ENCODE results near the gene ZP3.
"Not testable (repeated sequence)": the region's sequence is repeated elsewhere in the genome, so short reads cannot be mapped to it uniquely, and the experiment has no call there.

ZP3 gene

DNA sequence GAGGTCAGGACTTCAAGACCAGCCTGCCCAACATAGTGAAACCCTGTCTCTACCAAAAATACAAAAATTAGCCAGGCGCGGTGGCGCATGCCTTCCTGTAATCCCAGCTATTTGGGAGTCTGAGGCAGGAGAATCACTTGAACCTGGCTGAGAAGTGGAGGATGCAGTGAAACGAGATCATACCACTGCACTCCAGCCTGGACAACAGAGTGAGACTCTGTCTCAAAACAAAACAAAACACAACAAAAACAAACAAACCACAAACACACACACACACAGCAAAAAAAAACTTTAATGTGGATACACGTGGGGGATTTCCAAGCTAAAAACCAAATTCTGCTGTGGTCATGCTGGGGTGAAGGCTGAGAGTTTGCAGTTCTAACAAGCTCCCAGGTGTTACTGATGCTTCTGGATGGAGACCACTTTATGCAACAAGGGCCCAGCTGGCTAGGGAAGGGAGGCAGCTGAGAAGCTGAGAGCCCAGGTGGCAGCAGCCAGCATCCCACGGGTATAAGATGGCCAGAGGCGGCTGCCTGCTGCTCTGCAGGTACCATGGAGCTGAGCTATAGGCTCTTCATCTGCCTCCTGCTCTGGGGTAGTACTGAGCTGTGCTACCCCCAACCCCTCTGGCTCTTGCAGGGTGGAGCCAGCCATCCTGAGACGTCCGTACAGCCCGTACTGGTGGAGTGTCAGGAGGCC, at the start of gene ZP3:
Gene ZP3 (plus strand): TSS at position 538 of the 699 bp plus-strand sequence. CDS start 15 bp downstream, at position 553.
- DNase-seq: peak; percentile 36

DNA sequence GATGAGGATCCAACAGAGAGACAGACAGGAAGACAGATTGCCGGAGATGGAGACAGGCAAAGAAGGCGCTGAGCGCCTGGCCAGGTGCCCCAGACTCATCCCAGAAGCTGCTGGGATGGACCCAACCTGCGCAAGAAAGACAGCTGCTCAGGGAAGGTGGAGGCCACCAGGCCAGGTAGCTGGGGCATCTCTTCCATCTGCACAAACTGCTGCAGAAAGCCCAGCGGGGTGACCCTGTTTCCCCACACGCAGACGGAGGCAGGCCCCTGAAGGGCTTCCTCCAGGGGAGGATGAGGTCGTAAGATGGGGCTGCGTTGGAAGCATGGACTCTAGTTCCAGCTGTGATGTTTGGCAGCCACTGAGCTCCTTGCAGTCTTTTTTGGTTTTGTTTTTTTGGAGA, 49.5 kb upstream of the ZP3 start:
- DNase-seq: no peak

DNA sequence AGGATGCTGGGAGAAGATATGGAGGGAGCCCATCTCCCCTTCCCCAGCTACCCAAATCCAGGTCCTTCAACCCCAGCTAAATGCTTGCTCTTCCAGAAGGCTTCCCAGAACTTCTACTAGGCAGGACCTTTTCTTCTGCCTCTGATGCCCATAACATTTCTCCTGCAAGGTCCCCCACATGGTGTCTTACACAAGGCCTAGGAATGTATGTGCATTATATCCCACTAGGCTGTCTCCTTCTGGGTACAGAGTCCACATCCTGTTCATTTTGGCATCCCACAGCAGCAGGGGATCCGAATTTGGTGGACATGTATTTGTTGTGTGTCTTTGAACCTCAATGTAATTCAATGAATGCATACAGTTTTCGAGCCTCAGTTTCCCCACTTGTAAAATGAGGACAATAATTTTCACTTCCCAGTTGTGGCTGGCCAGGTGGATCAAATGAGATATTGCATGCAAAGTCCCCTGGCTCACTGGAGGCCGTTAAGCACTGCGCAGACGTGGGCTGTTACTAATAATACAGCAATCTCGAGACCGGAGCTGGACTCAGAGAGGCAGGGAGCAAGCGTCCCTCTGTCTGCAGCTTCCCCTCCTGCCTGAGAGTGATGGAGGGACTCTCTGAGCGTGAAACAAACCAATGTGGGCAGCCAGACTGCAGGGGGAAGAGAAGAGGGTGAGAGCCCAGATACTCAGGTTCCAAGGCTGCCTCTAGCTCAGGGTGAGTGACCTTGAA, 47.4 kb upstream of the ZP3 start:
- no peak for DNase-seq

DNA sequence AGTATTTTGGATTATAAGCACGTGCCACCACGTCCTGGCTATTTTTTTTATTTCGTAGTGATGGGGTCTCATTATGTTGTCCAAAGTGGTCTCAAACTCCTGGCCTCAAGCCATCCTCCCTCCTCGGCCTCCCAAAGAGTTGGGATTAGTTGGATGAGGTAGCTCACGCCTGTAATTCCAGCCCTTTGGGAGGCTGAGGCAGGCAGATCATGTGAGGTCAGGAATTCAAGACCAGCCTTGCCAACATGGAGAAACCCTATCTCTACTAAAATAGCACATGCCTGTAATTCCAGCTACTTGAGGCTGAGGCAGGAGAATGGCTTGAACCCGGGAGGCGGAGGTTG, 44.2 kb upstream of the ZP3 start:
- DNase-seq: no peak

DNA sequence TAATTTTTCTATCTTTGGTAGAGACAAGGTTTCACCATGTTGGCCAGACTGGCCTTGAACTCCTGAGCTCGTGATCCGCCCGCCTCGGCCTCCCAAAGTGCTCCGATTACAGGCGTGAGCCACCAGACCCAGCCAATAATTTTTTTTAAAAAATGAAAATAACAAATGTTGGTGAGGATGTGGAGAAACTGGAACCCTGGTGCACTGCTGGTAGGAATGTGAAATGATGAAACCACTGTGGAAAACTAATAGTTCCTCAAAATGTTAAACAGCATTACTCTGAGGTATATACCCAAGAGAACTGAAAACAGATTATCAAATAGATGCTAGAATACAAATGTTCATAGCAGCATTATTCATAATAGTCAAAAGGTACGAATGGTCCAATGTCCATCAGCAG, 42.9 kb upstream of the ZP3 start:
- no peak for DNase-seq

DNA sequence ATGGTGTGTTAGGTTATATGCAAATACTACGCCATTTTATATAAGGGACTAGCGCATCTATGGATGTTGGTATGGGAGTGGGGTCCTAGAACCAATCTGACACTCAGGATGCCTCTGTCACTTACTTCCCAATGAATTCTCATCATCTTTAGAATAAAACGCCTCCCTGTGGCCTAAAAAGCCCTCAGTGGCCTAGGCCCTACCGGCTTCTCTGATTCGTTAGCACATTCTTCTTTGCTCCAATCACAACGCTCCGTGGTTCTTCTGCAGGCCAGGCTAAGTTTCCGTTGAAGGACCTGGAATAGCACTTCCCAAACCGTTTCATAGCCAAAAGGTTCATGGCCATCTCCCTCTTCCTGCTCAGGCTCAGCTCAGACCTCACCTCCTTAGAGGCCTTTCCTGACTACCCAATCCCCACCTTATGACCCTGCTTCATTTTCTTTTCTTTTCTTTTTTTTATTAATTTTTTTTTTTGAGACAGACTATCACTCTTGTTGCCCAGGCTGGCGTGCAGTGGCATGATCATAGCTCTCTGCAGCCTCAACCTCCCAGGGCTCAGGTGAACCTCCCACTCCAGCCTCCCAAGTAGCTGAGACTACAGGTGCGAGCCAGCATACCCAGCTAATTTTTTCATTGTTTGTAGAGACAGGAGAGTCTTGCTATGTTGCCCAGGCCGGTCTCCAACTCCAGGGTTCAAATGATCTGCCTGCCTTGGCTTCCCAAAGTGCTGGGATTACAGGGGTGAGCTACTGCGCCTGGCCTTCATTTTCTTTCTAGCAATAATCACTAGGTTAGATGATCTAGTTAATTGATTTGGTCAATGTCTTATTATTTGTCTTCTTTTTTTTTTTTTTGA, 41.4 kb upstream of the ZP3 start:
- DNase-seq: no peak

DNA sequence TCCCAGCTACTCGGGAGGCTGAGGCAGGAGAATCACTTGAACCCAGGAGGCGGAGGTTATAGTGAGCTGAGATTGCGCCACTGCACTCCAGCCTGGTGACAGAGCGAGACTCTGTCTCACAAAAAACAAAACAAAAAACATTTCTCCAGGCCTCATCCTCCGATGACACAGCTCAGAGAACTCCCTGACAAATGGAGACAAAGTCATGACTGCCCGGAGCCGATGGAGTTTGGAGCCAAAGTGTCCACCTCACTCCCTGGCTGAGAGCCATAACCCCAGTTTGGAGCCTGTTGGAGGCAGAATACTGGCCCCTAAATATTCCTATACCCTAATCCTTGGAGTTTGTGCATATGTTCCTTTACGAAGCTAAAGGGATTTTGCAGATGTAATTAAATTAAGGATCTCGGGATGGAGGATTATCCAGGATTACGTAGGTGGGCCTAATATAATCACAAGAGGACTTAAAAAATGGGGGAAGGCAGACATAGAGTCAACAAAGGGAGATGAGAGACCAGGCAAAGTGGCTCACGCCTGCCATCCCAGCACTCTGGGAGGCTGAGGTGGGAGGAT, 38.0 kb upstream of the ZP3 start:
- no peak for DNase-seq

DNA sequence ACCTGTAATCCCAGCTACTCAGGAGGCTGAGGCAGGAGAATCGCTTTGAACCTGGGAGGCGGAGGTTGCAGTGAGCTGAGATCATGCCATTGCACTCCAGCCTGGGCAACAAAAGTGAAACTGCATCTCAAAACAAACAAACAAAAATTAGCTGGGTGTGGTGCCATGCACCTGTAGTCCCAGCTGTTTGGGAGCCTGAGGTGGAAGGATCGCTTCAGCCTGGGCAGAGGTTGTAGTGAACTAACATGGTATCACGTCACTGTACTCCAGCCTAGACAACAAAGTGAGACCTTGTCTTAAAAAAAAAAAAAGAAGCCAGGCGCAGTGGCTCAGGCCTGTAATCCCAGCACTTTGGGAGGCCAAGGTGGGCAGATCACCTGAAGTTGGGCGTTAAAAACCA, 37.0 kb upstream of the ZP3 start:
- DNase-seq: not testable (repeated sequence)

DNA sequence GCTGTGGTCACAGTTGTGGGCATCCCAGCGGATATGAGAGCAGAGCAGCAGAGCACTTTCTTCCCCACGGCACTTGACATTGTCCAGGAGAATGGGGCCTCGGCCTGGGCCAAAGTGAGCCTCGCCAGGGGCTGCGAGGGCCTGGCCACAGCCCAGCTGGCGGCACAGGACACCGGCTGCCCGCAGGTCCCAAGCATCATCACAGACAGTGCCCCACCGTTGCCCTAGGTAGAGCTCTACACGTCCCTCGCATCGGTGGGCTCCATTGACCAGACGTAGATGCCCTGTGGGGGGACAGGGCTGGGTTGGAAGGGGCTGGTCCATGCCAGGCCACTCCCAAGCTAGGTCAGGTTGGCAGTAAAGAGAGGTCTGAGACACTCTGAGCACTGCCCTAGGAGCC, 34.7 kb upstream of the ZP3 start:
- no peak for DNase-seq

DNA sequence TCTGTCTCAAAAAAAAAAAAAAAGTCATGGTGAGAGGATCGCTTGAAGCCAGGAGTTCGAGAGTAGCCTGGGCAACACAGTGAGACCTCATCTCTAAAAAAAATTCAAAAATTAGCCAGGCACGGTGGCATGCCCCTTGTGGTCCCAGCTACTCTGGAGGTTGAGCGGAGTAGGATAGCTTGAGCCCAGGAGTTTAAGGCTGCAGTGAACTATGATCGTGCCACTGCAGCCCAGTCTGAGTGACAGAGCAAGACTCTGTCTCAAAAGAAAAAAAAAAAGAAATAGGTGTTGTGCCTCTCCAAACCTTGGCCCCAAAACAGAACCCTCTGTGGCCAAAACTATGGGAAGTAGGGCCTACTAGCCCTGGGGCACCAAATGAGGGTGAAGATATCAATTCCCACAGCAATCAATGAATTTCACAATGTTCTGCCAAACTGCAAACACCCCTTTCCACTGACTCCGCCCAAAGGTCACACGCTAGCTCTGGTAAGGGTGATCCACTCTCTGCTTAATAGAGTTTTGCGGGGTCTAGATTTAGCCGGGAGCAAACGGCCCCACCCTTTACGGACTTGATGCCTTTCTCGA, 32.1 kb upstream of the ZP3 start:
- no peak for DNase-seq

DNA sequence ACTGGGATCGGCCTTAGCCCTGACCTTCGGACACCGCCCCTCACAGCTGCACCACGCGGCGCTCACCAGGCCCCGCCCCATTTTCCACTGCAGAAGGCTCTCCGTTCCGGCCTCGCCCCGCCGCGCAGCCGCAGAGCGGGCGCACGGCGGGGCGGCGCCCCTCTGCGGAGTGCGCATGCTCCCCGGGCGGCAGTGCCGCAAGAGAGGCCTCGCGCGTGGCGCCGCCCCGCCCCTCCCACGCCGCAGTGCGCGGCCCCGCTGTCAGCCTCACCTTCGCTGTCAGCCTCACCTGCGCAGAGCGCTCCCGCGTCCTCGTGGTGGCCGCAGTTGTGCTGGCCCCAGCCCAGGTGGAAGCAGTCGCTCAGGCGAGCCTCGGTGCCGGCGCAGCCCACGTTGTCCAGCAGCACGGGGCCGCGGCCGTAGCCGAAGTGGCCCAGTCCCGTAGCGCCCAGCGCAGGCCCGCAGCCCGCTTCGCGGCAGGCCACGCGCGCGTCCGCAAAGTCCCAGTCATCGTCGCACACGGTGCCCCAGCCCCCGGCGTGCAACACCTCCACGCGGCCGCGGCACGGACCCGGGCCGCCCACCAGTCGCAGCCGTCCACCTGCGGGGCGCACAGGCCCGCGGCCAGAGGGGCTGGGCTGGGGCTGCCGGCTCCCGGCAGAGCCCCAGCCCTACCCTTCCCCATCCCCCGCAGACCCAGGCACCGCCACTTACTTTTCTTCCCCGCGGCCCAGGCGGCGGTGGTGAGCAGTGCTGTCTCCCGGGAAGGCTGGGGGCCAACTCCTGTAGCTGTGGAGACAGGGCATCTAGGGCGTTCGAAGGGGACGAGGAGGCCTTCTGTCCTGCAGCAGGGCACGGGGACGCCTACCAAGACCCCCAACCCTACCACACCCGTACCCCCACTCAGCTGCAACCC, 31.4 kb upstream of the ZP3 start:
- DNase-seq: peak; percentile 95

DNA sequence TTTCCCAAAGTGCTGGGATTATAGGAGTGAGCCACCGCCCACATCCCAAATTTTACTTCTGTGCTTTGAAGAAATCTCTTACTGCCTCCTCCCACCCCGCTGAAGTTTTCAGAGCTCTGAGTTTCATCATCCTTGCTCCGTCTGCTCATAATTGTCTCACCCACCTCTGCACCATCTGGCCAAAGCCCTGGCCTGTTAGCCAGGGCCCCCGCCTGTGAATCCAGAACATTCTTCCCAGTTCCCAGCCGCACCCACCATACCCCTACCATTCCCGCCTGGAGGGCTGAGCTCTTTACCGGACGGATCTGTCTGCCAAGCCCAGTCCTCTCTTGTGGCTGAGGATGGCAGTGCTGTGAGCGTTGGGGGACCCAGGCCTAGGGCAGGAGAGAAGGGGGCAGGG, 29.8 kb upstream of the ZP3 start:
- no peak for DNase-seq

DNA sequence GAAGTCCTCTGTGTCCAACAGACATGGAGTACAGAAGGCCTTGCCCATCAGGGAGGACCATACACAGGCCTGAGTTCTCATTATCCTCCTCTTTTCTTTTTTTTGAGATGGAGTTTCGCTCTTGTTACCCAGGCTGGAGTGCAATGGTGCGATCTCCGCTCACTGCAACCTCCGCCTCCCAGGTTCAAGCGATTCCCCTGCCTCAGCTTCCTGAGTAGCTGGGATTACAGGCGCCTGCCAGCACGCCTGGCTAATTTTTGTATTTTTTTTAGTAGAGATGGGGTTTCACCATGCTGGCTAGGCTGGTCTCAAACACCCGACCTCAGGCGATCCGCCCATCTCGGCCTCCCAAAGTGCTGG, 29.2 kb upstream of the ZP3 start:
- DNase-seq: not testable (repeated sequence)

DNA sequence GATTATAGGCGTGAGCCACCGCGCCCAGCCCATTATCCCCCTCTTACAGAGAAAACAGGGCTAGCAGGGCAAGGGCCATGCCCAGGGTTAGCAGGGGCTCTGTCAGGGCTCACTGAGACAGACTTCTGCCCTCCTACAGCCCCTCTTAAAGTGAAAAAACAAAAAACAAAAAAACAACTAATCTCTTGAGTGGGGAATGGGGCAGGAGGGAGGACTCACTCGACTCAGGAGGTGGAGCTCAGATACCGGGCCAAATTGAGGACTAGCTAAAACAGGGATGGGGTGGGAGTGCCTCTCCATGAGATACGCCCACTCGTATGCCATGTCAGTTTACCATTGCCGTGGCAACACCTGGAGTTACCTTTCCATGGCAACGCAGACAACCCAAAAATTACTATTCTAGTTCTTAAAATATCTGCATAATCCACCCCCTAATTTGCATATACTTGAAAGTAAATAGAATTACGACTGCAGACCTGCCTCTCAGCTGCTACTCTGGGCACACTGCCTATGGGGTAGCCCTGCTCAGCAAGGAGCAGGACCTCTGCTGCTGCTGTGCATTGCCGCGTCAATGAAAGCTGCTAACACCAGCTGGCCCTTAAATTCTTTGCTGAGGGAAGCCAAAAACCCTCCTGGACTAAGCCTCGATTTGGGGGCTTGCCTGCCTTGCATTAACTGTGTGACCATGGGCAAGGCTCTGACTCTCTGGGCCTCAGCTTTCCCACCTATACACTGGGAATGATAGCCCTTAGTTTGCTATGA, 28.6 kb upstream of the ZP3 start:
- no peak for DNase-seq

DNA sequence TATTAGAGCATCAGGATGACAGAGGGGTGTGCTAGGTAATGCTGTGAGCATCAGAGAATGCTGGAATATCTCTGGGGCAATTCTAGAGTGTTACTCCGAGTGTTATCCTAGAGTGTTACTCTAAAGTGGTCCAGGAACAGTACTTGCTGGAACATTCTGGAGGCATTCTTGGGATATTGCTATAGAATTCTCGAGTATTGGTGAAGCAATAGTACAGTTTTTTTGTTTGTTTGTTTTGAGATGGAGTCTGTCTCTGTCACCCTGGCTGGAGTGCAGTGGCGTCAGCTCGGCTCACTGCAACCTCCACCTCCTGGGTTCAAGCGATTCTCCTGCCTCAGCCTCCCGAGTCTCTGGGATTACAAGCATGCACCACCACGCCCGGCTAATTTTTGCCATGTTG, 27.9 kb upstream of the ZP3 start:
- DNase-seq: no peak

DNA sequence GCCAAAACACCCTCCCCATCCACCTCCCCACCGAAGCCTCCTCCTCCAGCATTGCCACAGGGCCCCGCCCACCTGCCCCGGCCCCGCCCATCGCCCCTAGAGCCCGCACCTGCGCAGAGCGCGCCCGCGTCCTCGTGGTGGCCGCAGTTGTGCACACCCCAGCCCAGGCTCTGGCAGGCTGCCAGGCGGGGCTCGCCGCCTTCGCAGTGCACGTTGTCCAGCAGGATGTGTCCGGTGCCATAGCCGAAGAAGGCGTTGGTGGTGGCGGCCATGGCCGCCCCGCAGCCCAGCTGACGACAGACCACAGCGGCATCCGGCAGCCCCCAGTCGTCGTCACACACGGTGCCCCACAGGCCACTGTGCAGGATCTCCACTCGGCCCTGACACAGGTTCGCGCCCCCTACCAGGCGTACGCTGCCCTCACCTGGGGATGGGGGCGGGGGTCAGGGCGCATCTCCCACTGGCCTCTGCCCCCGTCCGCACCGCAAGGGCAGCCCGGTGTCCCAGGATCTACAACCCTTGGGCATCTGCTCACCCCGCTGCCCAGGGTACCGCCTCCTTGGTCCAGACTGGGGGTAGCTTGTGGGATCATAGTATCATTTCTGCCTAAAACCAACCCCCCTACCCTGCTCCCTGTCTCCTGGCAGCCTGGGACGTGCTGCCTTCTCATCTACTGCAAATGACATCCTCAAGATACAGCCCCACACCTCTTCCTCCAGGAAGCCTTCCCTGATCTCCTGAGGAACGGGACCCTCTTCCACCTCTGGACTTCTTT, 27.2 kb upstream of the ZP3 start:
- DNase-seq: peak; percentile 89

DNA sequence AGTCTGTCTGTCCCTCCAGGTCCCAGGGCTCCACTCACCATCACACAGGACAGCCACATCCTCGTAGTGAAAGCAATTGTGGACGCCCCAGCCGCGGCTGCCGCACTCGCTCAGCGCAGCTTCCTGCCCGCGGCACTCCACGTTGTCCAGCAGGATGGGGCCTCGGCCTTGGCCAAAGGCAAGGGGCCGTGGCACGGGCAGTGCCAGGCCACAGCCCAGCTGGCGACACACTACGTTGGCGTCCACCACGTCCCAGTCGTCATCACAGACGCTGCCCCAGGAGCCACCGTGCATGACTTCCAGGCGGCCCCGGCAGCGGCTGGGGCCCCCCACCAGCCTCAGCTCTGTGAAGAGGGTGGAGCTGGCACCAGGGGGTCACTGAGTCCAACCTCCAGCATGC, 24.5 kb upstream of the ZP3 start:
- DNase-seq: no peak

DNA sequence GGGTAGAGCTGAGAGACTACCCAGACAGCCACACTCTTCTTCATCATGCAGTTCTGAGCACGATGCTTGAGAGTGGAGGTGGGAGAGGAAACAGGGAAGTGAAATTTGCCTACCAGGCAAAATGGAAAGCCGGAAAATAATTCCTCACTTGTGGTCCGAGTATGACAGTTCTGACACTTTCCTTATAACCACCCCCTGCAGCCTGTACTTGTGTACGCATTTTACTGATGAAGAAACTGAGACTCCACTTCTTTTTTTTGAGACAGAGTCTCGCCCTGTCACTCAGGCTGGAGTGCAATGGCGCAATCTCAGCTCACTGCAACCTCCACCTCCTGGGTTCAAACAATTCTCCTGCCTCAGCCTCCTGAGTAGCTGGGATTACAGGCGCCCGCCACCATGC, 21.7 kb upstream of the ZP3 start:
- not testable (repeated sequence) for DNase-seq

DNA sequence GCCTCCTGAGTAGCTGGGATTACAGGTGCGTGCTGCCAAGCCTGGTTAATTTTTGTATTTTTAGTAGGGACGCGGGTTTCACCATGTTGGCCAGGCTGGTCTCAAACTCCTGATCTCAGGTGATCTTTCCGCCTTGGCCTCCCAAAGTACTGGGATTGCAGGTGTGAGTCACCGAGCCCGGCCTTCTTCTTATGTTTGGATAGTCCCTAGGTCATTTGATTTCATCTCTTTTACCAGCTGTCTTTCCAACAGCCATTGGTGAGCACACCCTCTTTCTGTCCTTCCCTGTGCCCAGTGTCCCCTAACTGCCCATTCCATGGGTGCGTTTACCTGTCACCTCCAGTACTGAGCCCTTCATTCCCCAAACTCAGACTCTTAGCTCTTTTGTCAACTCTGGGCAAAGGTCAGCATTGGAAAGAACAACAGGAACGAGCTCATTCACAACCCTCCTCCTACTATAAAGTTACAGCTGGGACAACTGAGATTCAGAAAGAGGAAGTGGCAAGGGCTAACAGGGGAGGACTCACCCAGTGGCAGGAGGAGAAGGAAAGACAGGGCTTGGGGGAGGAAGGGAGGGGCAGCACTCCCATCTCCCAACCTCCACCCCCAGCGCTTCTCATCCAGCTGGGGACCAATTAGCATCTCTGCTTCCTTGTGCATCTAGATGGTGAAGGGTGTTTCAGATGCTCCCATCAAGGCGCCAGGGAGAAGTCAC, 20.8 kb upstream of the ZP3 start:
- DNase-seq: no peak

DNA sequence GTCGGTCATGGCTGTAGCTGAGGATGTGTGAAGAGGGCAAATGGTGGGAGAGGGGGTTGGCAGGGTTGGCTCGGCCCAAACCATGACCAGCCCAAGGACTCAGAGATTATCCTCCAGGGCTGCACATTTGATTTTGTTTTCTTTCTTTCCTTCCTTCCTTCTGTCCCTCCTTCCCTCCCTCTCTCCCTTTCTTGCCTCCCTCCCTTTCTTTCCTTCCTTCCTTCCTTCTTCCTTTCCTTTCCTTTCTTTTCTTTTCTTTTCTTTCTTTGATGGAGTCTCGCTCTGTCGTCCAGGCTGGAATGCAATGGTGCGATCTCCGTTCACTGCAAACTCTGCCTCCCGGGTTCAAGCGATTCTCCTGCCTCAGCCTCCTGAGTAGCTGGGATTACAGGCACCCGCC, 19.0 kb upstream of the ZP3 start:
- no peak for DNase-seq

All from activated CD4-positive, alpha-beta T cell treated with anti-CD3 and anti-CD28 coated beads, Interleukin-2, Interleukin-6, amounts not matched to agents 100 ng/mL and 50 ng/mL, durations not matched to agents 16 hours and 8 hours (primary cell).